Measurements from ENCODE around the gene TMEM178B. TPM values are rescaled to one million over a fixed set of nuclear protein-coding genes. Genes with fewer than 3 reads are reported as not detected.

Gene TMEM178B
- total and polyA plus RNA-seq, 12 donors, result 0.24 to 4.9 (median 2.1) TPM

- DNase-seq, result no peak
- no peaks in the 10 kb centered on the region for H3K27me3 ChIP-seq
- 49 to 76% (median 66%) methylated on average over 5 of the region's 5 CpGs for WGBS, 4 donors
- H3K27ac ChIP-seq, result no peak overlapping the region
- TF ChIP-seq CTCF (IDR thresholded peaks at IDR 0.05) (no peak), POLR2A (IDR thresholded peaks at IDR 0.05) (no peak)
- no peak overlapping the region for H3K4me3 ChIP-seq
- H3K9me3 ChIP-seq (replicated peaks in 1 of 3), result no peaks in the 10 kb centered on the region
- H3K4me1 ChIP-seq (replicated peaks in 1 of 2), result no peaks in the 10 kb centered on the region
- intact Hi-C loops (cut with DNase I), result no loop called here
- no peaks in the 10 kb centered on the region for H3K36me3 ChIP-seq (replicated peaks in 1 of 2)
These were observed 240.0 kb downstream of the TMEM178B start for GRCh38 chr7:141313896-141314295.

GRCh38 chr7:141317033-141317585 is 243.2 kb downstream of the TMEM178B start:
- TF ChIP-seq POLR2A (IDR thresholded peaks at IDR 0.05) (no peak), CTCF (IDR thresholded peaks at IDR 0.05) (no peak)
- WGBS, 4 donors, result 60 to 89% (median 85%) methylated on average over 3 of the region's 3 CpGs
- intact Hi-C loops (cut with DNase I), result no loop called here
- no peak for DNase-seq
- Histone ChIP-seq H3K36me3 (replicated peaks in 1 of 2) (no peaks in the 10 kb centered on the region), H3K9me3 (replicated peaks in 1 of 3) (no peaks in the 10 kb centered on the region), H3K27me3 (no peaks in the 10 kb centered on the region), H3K27ac (no peak overlapping the region), H3K4me3 (no peak overlapping the region), H3K4me1 (replicated peaks in 1 of 2) (no peaks in the 10 kb centered on the region)

DNA sequence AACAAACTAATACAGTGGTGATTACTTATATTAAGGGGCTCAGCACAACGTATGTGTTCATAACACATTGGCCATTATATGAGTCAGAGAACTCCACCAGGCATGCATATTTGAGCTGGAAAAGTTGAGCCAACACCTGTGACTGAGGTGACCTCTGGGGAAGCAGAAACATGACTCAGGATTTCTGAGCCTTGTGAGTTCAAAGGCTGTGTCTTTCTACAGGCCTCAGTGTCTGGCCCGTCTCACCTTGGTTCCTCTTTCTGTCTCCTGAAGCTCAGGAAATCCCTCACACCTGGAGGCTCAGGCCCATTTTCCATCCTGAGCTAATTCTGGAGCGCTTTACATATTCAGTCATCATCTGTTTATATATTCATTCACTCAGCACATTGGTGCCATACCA is 246.4 kb downstream of the TMEM178B start:
- Histone ChIP-seq H3K9me3 (replicated peaks in 1 of 3) (no peaks in the 10 kb centered on the region), H3K27ac (no peak overlapping the region), H3K36me3 (replicated peaks in 1 of 2) (no peaks in the 10 kb centered on the region), H3K4me1 (replicated peaks in 1 of 2) (no peaks in the 10 kb centered on the region), H3K27me3 (no peaks in the 10 kb centered on the region), H3K4me3 (no peak overlapping the region)
- 74 to 84% (median 79%) methylated on average over 3 of the region's 3 CpGs for WGBS, 4 donors
- intact Hi-C loops (cut with DNase I), result no loop called here
- TF ChIP-seq CTCF (IDR thresholded peaks at IDR 0.05), result no peak
- TF ChIP-seq POLR2A (IDR thresholded peaks at IDR 0.05), result no peak
- DNase-seq, result peak in 1 of 7 donors; percentile 24

GRCh38 chr7:141322383-141322782 is 248.5 kb downstream of the TMEM178B start:
- DNase-seq, result no peak
- TF ChIP-seq CTCF (IDR thresholded peaks at IDR 0.05), result no peak
- no peak for TF ChIP-seq POLR2A (IDR thresholded peaks at IDR 0.05)
- Histone ChIP-seq H3K4me3 (no peak overlapping the region), H3K36me3 (replicated peaks in 1 of 2) (no peaks in the 10 kb centered on the region), H3K9me3 (replicated peaks in 1 of 3) (no peaks in the 10 kb centered on the region), H3K4me1 (replicated peaks in 1 of 2) (no peaks in the 10 kb centered on the region), H3K27ac (no peak overlapping the region), H3K27me3 (no peaks in the 10 kb centered on the region)
- WGBS, 4 donors, result 74 to 85% (median 81%) methylated on average over 6 of the region's 6 CpGs
- intact Hi-C loops (cut with DNase I), result no loop called here
